Testis (tissue), 3 donors: ENCODE data around the gene AMPD3. TPM values are rescaled to one million over a fixed set of nuclear protein-coding genes. Genes with fewer than 3 reads are reported as not detected.
A peak's percentile ranks its signal among the peaks of the same experiment; 100 is the strongest.

ENCODE experiments used
- DNase-seq: peaks from one replicate; pipeline ENCODE4 v3.0.0-alpha.2; 2019
- H3K27ac ChIP-seq, 2 donors: fragments of 200-600 bp; sonication (generic); one replicate each; pipeline ENCODE4 v1.5.1; 2019
- H3K27me3 ChIP-seq: fragments of 200-600 bp; sonication (generic); one replicate; pipeline ENCODE4 v1.5.1; 2019
- H3K36me3 ChIP-seq: fragments of 200-600 bp; sonication (generic); one replicate; pipeline ENCODE4 v1.5.1; 2017; ENCODE audit warnings: low read depth; ENCODE audit errors: missing control alignments
- H3K4me1 ChIP-seq: fragments of 200-600 bp; sonication (generic); one replicate; pipeline ENCODE4 v1.5.1; 2019
- H3K4me3 ChIP-seq, 2 donors: fragments of 200-600 bp; sonication (generic); one replicate each; pipeline ENCODE4 v1.5.1; 2017 to 2019
- H3K9me3 ChIP-seq: fragments of 200-600 bp; sonication (generic); one replicate; pipeline ENCODE4 v1.5.1; 2017
- CTCF ChIP-seq, 3 experiments: fragments of 450-650 bp in 2 of 3; fragments of 200-600 bp in 1 of 3; sonication (generic) in 1 of 3; IDR thresholded peaks; one replicate each; pipeline ENCODE4 v1.5.1; 2016 to 2019; ENCODE audit warnings: antibody characterized with exemption in 3 of 3, mild to moderate bottlenecking in 2 of 3, moderate library complexity in 1 of 3
- POLR2A ChIP-seq: fragments of 450-650 bp; IDR thresholded peaks from one replicate; pipeline ENCODE4 v1.6.1; 2017; ENCODE audit warnings: antibody characterized with exemption, mild to moderate bottlenecking, moderate library complexity
- WGBS, 2 donors: methylation state at CpG; one replicate each; pipeline ENCODE4 v1.1.5; 2018; 5-methylcytosine and 5-hydroxymethylcytosine counted together
- intact Hi-C: fragments of 100-400 bp; cut with DNase I; formaldehyde crosslinking; loops from one replicate; pipeline ENCODE4 v1.15.1; 2023; ENCODE audit warnings: low total_unique reads
- polyA plus RNA-seq: library from polyadenylated mRNA; stranded (reverse); fragments of 350-450 nt; fragmentation: Illumina TruSeq; extraction: RNeasy Lipid Tissue Mini Kit (QIAGEN cat#74804); gene quantifications from one replicate; pipeline ENCODE4 v1.2.3, GENCODE V29; 2014; ENCODE audit warnings: low read depth, low replicate concordance; ENCODE audit not compliant: insufficient read depth
- total RNA-seq, 2 donors: library from RNA; depleted of rRNA; stranded (reverse); fragments of >200 nt; gene quantifications; one replicate each; pipeline ENCODE4 v1.2.3, GENCODE V29; 2016

The AMPD3 gene
- total and polyA plus RNA-seq, 3 donors from 2014 or later: 5.5 to 13.4 (median 10.9) TPM

DNA sequence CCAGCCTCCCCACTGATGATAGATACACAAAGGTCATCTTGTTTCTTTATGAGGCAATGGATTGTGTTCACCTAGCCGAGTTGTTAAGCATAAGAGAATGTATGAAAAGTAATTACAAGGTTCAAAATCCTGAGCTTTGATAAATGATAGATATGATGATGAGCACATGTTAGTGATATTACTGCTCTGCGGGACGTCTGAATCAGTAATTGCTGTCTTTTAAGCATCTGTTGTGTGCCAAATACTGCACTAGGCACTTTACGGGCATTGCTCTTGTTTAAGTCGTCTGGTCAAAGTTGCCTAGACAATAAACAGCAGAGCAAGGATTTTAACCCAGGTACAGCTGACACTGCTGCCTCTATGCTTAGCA, 86.5 kb downstream of the AMPD3 start:
- Histone ChIP-seq H3K4me1 (no peaks in the 10 kb centered on the region), H3K4me3 (peak overlapping the region; percentile 89 to 90), H3K27me3 (no peaks in the 10 kb centered on the region), H3K27ac (peak overlapping the region; percentile 92 to 96), H3K36me3 (no peaks in the 10 kb centered on the region), H3K9me3 (no peaks in the 10 kb centered on the region)
- TF ChIP-seq POLR2A: no peak
- WGBS, 2 donors: 39 to 47% methylated on average over 5 of the region's 5 CpGs
- DNase-seq: no peak
- intact Hi-C loops: no loop called here

- no peaks in the 10 kb centered on the region for H3K36me3 ChIP-seq
- no peaks in the 10 kb centered on the region for H3K9me3 ChIP-seq
- TF ChIP-seq POLR2A (no peak), CTCF (IDR thresholded peaks at IDR 0.05) (no peak)
- DNase-seq: no peak
- intact Hi-C loops: no loop called here
- no peak overlapping the region for H3K4me3 ChIP-seq
- no peaks in the 10 kb centered on the region for H3K27me3 ChIP-seq
- WGBS, 2 donors: 83 to 89% methylated on average over 3 of the region's 3 CpGs
- H3K4me1 ChIP-seq: no peaks in the 10 kb centered on the region
- no peak overlapping the region for H3K27ac ChIP-seq
Measured at GRCh38 chr11:10542776-10543175, 87.7 kb downstream of the AMPD3 start.

- TF ChIP-seq CTCF (IDR thresholded peaks at IDR 0.05): no peak
- TF ChIP-seq POLR2A: no peak
- intact Hi-C loops: no loop called here
- Histone ChIP-seq H3K27me3 (no peaks in the 10 kb centered on the region), H3K4me1 (no peaks in the 10 kb centered on the region), H3K27ac (no peak overlapping the region), H3K9me3 (no peaks in the 10 kb centered on the region), H3K4me3 (no peak overlapping the region), H3K36me3 (no peaks in the 10 kb centered on the region)
- DNase-seq: no peak
- 94 to 95% methylated on average over 2 to 14 of the region's 14 CpGs for WGBS, 2 donors
Measured at GRCh38 chr11:10543782-10544181, 88.7 kb downstream of the AMPD3 start.

GRCh38 chr11:10544491-10545465, 89.7 kb downstream of the AMPD3 start:
- no peak for DNase-seq
- Histone ChIP-seq H3K27me3 (no peaks in the 10 kb centered on the region), H3K9me3 (no peaks in the 10 kb centered on the region), H3K27ac (no peak overlapping the region), H3K36me3 (no peaks in the 10 kb centered on the region), H3K4me1 (no peaks in the 10 kb centered on the region), H3K4me3 (no peak overlapping the region)
- TF ChIP-seq CTCF (IDR thresholded peaks at IDR 0.05): no peak
- TF ChIP-seq POLR2A: no peak
- 92 to 94% methylated on average over 3 to 7 of the region's 7 CpGs for WGBS, 2 donors
- intact Hi-C loops: no loop called here

DNA sequence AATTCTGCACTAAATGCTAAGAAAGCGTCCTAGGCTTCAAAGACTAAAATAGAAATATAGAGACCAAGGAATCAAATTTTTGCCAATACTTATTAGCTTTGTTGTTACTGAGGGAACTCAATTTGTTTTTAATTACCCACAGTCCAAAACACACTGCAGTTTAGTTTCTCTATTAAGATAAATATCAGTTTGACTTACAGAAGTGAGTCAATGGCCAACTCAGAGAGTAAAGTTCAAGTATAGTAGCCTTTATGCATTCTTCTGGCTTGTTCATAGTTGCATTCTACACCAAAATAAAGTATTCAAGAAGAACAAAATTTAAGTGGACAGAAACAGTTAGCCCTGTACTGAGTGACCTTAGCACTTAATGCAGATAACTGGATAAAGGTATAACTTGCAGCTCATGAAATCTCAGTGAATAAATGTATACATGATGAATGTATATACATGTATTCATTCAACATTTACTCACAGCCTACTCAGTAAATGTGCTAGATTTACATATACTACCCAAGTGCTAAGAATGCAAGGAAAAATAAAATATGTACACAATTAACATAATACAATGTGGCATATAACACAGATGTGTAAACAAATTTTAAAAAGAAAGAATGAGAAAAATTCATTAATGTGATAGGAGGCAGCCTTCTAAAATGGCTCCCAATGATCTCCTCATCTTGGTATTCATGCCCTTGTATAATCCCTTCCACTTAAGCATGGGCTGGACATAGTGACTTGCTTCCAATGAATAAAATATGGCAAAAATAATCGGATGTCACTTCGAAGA, 95.6 kb downstream of the AMPD3 start:
- H3K36me3 ChIP-seq: no peaks in the 10 kb centered on the region
- no peaks in the 10 kb centered on the region for H3K9me3 ChIP-seq
- no peaks in the 10 kb centered on the region for H3K4me1 ChIP-seq
- TF ChIP-seq CTCF (IDR thresholded peaks at IDR 0.05): no peak
- no peak for TF ChIP-seq POLR2A
- 91% methylated on average over 3 of the region's 3 CpGs for WGBS, 2 donors
- no peaks in the 10 kb centered on the region for H3K27me3 ChIP-seq
- H3K27ac ChIP-seq: no peak overlapping the region
- no peak overlapping the region for H3K4me3 ChIP-seq
- no peak for DNase-seq
- intact Hi-C loops: no loop called here
